BE2C (cell line): Measurements from ENCODE around the gene TBL3.
A peak's percentile ranks its signal among the peaks of the same experiment; 100 is the strongest.
"Not testable (repeated sequence)": the region's sequence is repeated elsewhere in the genome, so short reads cannot be mapped to it uniquely, and the experiment has no call there.

Experiments used
- DNase-seq: peaks from one replicate; pipeline ENCODE4 v3.0.0-alpha.2; 2020
- H3K27me3 ChIP-seq: fragments of 250-450 bp; sonication (Bioruptor Pico); 2 replicates; pipeline ENCODE4 v1.5.1; 2020; ENCODE audit warnings: mild to moderate bottlenecking
- H3K36me3 ChIP-seq: fragments of 250-450 bp; sonication (Bioruptor Pico); 2 replicates; pipeline ENCODE4 v1.5.1; 2020; ENCODE audit warnings: mild to moderate bottlenecking
- H3K4me1 ChIP-seq: fragments of 250-450 bp; sonication (Bioruptor Pico); 2 replicates; pipeline ENCODE4 v1.5.1; 2020
- H3K4me3 ChIP-seq: 2 replicates; pipeline ENCODE4 v1.5.1; 2011; ENCODE audit warnings: low read depth, low read length
- H3K9me3 ChIP-seq: fragments of 250-450 bp; sonication (Bioruptor Pico); 2 replicates; pipeline ENCODE4 v1.5.1; 2020
- CTCF ChIP-seq: IDR thresholded peaks from 2 replicates; pipeline ENCODE4 v1.5.1; 2012; ENCODE audit warnings: mild to moderate bottlenecking, low read depth, low read length

Gene TBL3

GRCh38 chr16:1938316-1938715 is 33.5 kb upstream of the TBL3 start:
- peaks cover 3% of the 10 kb centered on the region; the same call in 1 of the 2 replicates for H3K4me1 ChIP-seq
- no peaks in the 10 kb centered on the region for H3K9me3 ChIP-seq
- no peaks in the 10 kb centered on the region for H3K27me3 ChIP-seq
- H3K36me3 ChIP-seq = peaks cover 6% of the 10 kb centered on the region; the same call in 1 of the 2 replicates
- no peak for TF ChIP-seq CTCF
- H3K4me3 ChIP-seq = no peak overlapping the region
- DNase-seq = no peak

DNA sequence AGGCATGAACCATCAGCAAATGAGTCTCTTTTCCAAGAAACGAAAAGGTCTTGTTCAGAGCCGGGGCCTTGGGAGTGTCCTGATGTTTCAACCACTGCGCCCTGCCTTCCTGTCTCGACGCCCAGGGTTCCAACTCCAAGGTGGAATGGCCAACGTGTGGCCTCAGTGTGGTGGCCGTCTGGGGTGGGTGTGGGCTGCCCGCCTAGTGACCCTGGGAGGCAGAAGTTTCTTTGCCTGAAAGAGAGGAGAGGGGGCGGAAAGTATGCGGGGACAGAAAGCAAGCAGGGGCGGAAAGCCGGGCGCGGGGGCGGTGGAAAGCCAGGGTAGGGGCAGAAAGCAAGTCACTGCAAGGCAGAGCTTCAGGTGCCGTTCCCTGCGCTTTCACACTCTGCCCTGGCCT is 32.9 kb upstream of the TBL3 start:
- Histone ChIP-seq H3K9me3 (no peaks in the 10 kb centered on the region), H3K4me3 (no peak overlapping the region), H3K36me3 (peaks cover 6% of the 10 kb centered on the region; the same call in 1 of the 2 replicates), H3K4me1 (peaks cover 4% of the 10 kb centered on the region; the same call in 1 of the 2 replicates), H3K27me3 (no peaks in the 10 kb centered on the region)
- no peak for TF ChIP-seq CTCF
- no peak for DNase-seq

- not testable (repeated sequence) for H3K4me3 ChIP-seq, DNase-seq, H3K36me3 ChIP-seq, H3K4me1 ChIP-seq, H3K9me3 ChIP-seq, H3K27me3 ChIP-seq
These were observed 32.0 kb upstream of the TBL3 start for GRCh38 chr16:1939833-1940232.

GRCh38 chr16:1940273-1941161 is 31.3 kb upstream of the TBL3 start:
- H3K4me1 ChIP-seq = peaks cover 5% of the 10 kb centered on the region; the same call in 1 of the 2 replicates
- no peak for DNase-seq
- no peaks in the 10 kb centered on the region for H3K9me3 ChIP-seq
- no peak overlapping the region for H3K4me3 ChIP-seq
- peaks cover 6% of the 10 kb centered on the region; the same call in 1 of the 2 replicates for H3K36me3 ChIP-seq
- TF ChIP-seq CTCF = no peak
- H3K27me3 ChIP-seq = no peaks in the 10 kb centered on the region

- H3K4me3 ChIP-seq = no peak overlapping the region
- peaks cover 5% of the 10 kb centered on the region; the same call in 1 of the 2 replicates for H3K4me1 ChIP-seq
- H3K27me3 ChIP-seq = no peaks in the 10 kb centered on the region
- H3K9me3 ChIP-seq = no peaks in the 10 kb centered on the region
- peak; percentile 23; the same call in 1 of the 2 replicates for TF ChIP-seq CTCF
- peaks cover 6% of the 10 kb centered on the region; the same call in 1 of the 2 replicates for H3K36me3 ChIP-seq
- DNase-seq = no peak
These were observed 30.4 kb upstream of the TBL3 start for GRCh38 chr16:1941162-1942046.

DNA sequence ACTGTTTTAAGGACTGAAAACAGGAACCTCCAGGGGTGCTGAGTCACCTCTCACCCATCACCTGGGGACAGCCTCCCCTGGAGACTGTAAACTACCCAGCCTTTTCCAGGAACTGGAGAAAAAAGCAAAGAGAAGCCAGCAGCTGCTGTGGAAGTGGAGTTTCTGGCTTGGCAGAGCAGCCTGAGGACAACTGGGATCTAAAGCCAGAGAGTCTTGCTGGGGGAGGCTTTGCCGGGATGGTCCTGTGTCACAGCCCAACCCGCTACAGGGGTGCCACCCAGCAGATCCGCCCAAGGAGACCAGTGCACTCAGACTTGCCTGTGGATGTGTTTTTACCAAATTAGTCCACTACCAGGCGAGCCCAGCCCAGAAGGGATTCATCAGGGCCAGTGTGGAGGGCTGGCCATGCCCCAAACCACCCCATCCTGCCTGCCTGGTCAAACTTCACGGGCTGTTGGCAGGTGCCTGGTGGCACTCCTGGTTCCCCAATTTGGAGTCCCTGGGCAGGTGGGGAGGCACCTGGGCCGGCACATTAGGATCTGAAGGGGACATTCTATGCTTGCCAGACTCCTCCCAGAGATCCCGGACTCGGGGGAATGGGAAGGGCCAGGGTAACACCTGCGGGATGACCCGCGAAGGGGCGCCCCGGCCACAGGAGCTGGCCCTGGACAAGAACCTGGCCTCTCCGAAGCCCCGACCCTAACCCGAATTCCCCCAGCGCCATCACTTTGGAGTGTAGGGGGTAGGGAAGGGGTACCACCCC is 29.6 kb upstream of the TBL3 start:
- Histone ChIP-seq H3K36me3 (peaks cover 6% of the 10 kb centered on the region; the same call in 1 of the 2 replicates), H3K4me3 (peak overlapping the region; percentile 83), H3K27me3 (no peaks in the 10 kb centered on the region), H3K4me1 (peaks cover 5% of the 10 kb centered on the region; the same call in 1 of the 2 replicates), H3K9me3 (no peaks in the 10 kb centered on the region)
- no peak for DNase-seq
- no peak for TF ChIP-seq CTCF
